ENCODE results near the gene RPL37A. TPM values are rescaled to one million over a fixed set of nuclear protein-coding genes. Genes with fewer than 3 reads are reported as not detected.

Gene RPL37A
- total RNA-seq, 1 donor from 2014 or later, result 4,501 TPM

DNA sequence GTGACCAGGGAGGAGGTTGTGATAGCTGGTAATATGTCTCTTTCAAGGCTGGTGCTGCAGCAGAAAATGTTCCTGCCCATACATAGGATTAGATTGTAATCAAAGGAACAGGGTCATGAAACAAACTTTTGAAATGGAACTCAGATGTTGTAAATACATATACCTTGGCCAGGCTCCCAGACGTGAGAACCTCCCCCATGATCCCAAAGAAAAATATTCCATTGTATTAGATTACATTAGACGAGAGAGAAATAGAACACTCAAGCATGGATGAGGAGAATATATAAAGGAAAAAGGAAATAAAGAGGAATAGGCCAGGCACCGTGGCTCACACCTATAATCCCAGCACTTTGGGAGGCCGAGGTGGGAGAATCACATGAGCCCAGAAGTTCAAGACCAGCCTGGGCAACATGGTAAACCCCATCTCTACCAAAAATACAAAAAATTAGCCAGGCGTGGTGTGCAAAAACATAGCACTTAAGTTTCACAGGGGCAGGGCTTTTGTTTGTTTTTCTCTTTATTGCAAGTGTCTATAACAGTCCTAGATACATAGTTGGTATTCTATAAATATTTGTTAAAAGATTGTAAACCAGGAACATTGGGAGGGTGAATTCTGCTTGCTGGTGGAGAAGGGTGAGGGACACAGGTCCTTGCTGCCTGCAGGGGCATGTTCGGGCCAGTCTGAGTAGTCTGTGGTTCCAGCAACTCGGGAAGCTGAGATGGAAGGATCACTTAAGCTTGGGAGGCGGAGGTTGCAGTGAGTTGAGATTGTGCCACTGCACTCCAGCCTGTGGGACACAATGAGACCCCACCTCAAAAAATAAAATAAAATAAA lies 52.8 kb downstream of the RPL37A start:
- intact Hi-C loops (cut with micrococcal nuclease), result no loop called here
- no peak for ATAC-seq (ENCODE audit: low read depth)
- Mint-ChIP-seq H3K9me3 (no peaks in the 10 kb centered on the region), H3K36me3 (ENCODE audit: low read depth) (no peaks in the 10 kb centered on the region), H3K27ac (no peak overlapping the region), H3K4me3 (no peak overlapping the region), H3K4me1 (no peaks in the 10 kb centered on the region), H3K27me3 (peaks cover 16% of the 10 kb centered on the region)
- POLR2A ChIA-PET, result no interaction called here
- TF ChIP-seq, protein P1, sequence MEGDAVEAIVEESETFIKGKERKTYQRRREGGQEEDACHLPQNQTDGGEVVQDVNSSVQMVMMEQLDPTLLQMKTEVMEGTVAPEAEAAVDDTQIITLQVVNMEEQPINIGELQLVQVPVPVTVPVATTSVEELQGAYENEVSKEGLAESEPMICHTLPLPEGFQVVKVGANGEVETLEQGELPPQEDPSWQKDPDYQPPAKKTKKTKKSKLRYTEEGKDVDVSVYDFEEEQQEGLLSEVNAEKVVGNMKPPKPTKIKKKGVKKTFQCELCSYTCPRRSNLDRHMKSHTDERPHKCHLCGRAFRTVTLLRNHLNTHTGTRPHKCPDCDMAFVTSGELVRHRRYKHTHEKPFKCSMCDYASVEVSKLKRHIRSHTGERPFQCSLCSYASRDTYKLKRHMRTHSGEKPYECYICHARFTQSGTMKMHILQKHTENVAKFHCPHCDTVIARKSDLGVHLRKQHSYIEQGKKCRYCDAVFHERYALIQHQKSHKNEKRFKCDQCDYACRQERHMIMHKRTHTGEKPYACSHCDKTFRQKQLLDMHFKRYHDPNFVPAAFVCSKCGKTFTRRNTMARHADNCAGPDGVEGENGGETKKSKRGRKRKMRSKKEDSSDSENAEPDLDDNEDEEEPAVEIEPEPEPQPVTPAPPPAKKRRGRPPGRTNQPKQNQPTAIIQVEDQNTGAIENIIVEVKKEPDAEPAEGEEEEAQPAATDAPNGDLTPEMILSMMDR (IDR thresholded peaks at IDR 0.05), result no peak
- CTCF ChIA-PET, result no interaction called here
- no peak for DNase-seq

DNA sequence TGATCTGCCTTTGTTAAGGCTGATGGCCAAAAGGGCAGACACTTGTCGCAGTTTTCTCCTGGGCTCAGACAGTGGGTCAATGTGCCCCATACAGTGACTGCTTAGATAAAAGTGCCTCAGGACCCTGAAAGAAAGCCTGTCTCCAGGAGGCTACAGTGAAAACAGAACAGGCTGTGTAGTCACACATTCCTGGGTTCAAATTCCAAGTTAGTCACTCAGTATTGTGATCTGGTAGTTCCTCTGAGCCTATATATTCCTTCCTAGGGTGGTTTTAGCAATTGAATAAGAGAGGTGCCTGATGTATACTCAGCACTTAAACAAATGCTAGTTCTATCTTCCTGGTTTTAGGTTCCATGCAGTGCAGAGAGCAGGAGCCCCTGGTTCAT lies 54.4 kb downstream of the RPL37A start:
- TF ChIP-seq, protein P1 (IDR thresholded peaks at IDR 0.05), result no peak
- CTCF ChIA-PET, result no interaction called here
- ATAC-seq (ENCODE audit: low read depth), result no peak
- DNase-seq, result no peak
- intact Hi-C loops (cut with micrococcal nuclease), result no loop called here
- H3K36me3 Mint-ChIP-seq (ENCODE audit: low read depth), result no peaks in the 10 kb centered on the region
- H3K4me1 Mint-ChIP-seq, result no peaks in the 10 kb centered on the region
- POLR2A ChIA-PET, result no interaction called here
- H3K4me3 Mint-ChIP-seq, result no peak overlapping the region
- peaks cover 13% of the 10 kb centered on the region for H3K27me3 Mint-ChIP-seq
- no peak overlapping the region for H3K27ac Mint-ChIP-seq
- no peaks in the 10 kb centered on the region for H3K9me3 Mint-ChIP-seq

Other genes with a start within 250 kb of the RPL37A start
- not detected in 2 replicates for gene MARCHF4, start 126.4 kb upstream of the RPL37A start, total RNA-seq
- 31.5 and 34.3 TPM in 2 replicates for gene SMARCAL1, start 86.4 kb upstream of the RPL37A start, total RNA-seq
- not detected in 2 replicates for gene IGFBP2, start 134.6 kb downstream of the RPL37A start, total RNA-seq
- gene IGFBP5, start 196.7 kb downstream of the RPL37A start, total RNA-seq, result not detected in 2 replicates